ENCODE results near the gene KCTD1.

DNA sequence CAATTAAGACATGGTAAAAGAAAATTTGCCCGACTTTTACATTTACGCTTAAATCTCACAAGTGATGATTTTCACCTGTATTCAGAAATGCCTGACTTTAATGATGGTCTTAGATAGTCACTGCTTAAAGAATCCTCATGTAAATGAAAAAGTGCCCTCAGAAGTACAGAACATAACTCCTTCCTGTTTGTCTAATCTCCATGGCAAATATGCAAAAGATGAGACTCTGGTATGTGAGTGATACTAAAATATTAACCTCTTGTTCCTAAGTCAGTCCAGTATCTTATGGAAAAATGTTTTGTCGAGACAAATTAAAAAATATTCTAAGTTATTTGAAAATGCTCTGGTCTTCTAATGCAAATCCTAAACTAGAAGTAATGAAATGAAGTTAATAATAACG is 29.2 kb downstream of the KCTD1 start:
- TF ChIP-seq, protein P1, sequence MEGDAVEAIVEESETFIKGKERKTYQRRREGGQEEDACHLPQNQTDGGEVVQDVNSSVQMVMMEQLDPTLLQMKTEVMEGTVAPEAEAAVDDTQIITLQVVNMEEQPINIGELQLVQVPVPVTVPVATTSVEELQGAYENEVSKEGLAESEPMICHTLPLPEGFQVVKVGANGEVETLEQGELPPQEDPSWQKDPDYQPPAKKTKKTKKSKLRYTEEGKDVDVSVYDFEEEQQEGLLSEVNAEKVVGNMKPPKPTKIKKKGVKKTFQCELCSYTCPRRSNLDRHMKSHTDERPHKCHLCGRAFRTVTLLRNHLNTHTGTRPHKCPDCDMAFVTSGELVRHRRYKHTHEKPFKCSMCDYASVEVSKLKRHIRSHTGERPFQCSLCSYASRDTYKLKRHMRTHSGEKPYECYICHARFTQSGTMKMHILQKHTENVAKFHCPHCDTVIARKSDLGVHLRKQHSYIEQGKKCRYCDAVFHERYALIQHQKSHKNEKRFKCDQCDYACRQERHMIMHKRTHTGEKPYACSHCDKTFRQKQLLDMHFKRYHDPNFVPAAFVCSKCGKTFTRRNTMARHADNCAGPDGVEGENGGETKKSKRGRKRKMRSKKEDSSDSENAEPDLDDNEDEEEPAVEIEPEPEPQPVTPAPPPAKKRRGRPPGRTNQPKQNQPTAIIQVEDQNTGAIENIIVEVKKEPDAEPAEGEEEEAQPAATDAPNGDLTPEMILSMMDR (IDR thresholded peaks at IDR 0.05): no peak
- TF ChIP-seq POLR2A (IDR thresholded peaks at IDR 0.05): no peak
